Measurements from ENCODE around the gene ITGAL.

ITGAL gene

DNA sequence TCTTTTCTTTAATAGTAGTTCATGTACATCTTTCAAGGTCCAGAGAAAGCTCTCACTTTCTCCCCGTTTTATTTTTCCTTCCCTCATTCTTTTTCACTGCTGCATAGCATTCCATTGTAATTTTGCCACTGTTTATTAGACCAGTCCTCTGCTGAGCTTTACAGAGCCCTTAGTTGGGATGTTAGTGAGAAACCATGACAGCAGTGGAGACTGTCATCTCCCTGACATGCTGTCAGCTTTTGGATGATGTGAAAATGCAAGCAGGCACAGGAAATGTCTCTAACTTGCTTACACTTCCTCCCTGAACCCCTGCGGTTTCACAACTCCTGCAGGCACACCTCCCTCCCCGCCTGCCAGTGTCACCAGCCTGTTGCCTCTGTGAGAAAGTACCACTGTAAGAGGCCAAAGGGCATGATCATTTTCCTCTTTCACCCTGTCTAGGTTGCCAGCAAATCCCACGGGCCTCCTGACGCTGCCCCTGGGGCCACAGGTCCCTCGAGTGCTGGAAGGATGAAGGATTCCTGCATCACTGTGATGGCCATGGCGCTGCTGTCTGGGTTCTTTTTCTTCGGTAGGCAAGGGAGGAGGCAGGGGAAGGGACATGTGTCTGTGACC is at the start of gene ITGAL:
Gene ITGAL (plus strand): TSS at position 415 of the 615 bp plus-strand sequence. CDS start 96 bp downstream, at position 511.
- Histone ChIP-seq H3K4me1 (peaks cover 37% of the 10 kb centered on the region), H3K27ac (no peak within 1 kb of the TSS), H3K9me3 (no peaks in the 10 kb centered on the region), H3K27me3 (peaks cover 59% of the 10 kb centered on the region), H3K4me3 (no peak within 1 kb of the TSS), H3K4me2 (peak within 1 kb of the TSS; percentile 69), H3K9ac (no peak within 1 kb of the TSS), H4K20me1 (peaks cover 25% of the 10 kb centered on the region), H3K36me3 (no peaks in the 10 kb centered on the region)
- TF ChIP-seq Cebpa-rat (IDR thresholded peaks at IDR 0.05) = peak; percentile 84

DNA sequence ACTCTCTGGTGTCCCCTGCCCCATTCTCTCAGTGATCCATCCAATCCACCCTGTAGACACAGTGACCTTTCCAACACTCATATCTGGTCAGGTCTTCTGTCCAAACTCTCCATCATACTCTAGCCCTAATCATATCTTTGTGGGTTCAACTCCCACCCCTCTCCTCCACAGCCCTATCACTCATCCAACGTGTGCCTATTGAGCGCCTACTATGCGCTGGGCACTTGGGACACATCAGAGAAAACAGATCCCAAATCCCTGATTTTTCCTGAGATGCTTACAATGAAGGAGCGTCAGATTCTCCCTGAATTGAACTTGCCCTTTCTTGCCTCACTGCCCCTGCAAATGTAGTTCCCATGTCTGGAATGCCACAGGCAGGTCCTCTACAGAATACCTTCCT is 44.5 kb upstream of the ITGAL start:
- Histone ChIP-seq H3K9me3 (no peaks in the 10 kb centered on the region), H3K27me3 (no peaks in the 10 kb centered on the region), H3K4me2 (peak overlapping the region; percentile 95), H3K4me1 (peaks cover 31% of the 10 kb centered on the region), H3K36me3 (peaks cover 57% of the 10 kb centered on the region), H3K9ac (peak overlapping the region; percentile 79; the same call in 1 of the 2 replicates), H4K20me1 (peaks cover 42% of the 10 kb centered on the region), H3K27ac (no peak overlapping the region), H3K4me3 (peak overlapping the region; percentile 74)
- no peak for TF ChIP-seq Cebpa-rat (IDR thresholded peaks at IDR 0.05)

GRCh38 chr16:30429418-30429677 is 43.2 kb upstream of the ITGAL start:
- Histone ChIP-seq H4K20me1 (peaks cover 33% of the 10 kb centered on the region), H3K4me3 (peak overlapping the region; percentile 74), H3K4me1 (peaks cover 31% of the 10 kb centered on the region), H3K36me3 (peaks cover 44% of the 10 kb centered on the region), H3K27me3 (no peaks in the 10 kb centered on the region), H3K27ac (peak overlapping the region; percentile 76), H3K9me3 (no peaks in the 10 kb centered on the region), H3K4me2 (peak overlapping the region; percentile 95), H3K9ac (peak overlapping the region; percentile 79)
- no peak for TF ChIP-seq Cebpa-rat (IDR thresholded peaks at IDR 0.05)

DNA sequence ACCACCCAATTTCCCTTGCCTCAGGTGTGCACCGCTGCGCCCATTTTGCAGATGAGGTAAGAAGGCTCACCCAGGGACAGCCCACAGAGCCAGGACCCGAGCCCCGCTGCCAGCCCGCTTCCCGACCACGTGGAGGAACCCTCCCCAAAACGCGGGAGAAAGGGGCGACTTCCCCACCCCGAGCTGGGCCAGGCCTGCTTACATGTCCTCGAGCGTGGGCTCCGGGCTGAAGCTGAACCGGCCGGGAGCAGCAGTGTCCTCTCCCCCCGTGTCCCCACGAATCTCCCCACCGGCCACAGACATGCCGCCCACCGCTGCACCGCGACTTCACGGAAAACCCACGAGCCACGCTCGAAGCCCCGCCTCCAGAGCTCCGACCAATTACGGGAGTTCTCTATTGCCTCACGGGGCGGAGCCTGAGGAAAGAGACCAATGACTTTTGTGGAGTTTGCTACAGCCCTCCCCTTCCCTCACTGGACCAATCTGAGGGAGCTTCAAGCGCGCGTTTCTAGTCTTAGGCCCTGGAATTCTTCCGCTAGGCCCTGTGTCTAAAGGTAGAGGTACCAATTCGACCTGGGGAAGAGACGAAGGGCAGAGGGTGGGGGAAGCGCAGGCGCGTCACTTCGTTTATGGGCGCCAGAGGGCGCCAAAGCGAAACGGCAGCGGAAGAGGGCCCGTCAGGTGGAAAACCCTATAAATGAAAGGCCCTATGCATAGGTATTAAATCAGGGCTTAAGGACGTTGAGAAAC is 42.7 kb upstream of the ITGAL start, which contains the start of gene DCTPP1:
Gene DCTPP1 (minus strand): TSS at position 353 of the 750 bp plus-strand sequence. CDS start 50 bp downstream, at position 303.
- peaks cover 39% of the 10 kb centered on the region for H3K36me3 ChIP-seq
- peaks cover 31% of the 10 kb centered on the region for H3K4me1 ChIP-seq
- H3K9me3 ChIP-seq = no peaks in the 10 kb centered on the region
- H4K20me1 ChIP-seq = peaks cover 28% of the 10 kb centered on the region
- peak within 1 kb of the TSS; percentile 95 for H3K4me2 ChIP-seq
- H3K9ac ChIP-seq = peak within 1 kb of the TSS; percentile 79
- H3K27me3 ChIP-seq = no peaks in the 10 kb centered on the region
- H3K27ac ChIP-seq = peak within 1 kb of the TSS; percentile 76
- H3K4me3 ChIP-seq = peak within 1 kb of the TSS; percentile 74
- peak; percentile 34; the same call in 1 of the 2 replicates for TF ChIP-seq Cebpa-rat (IDR thresholded peaks at IDR 0.05)

GRCh38 chr16:30430428-30430970 is 42.0 kb upstream of the ITGAL start:
- peak overlapping the region; percentile 49; the same call in 1 of the 2 replicates for H3K9ac ChIP-seq

GRCh38 chr16:30434852-30435251 is 37.7 kb upstream of the ITGAL start:
- TF ChIP-seq Cebpa-rat (IDR thresholded peaks at IDR 0.05) = no peak
- H3K4me1 ChIP-seq = peaks cover 8% of the 10 kb centered on the region

More at GRCh38 chr16:30430428-30430970, 42.0 kb upstream of the ITGAL start:
- Histone ChIP-seq H3K4me2 (peak overlapping the region; percentile 72), H3K36me3 (peaks cover 33% of the 10 kb centered on the region), H3K9me3 (no peaks in the 10 kb centered on the region), H3K4me3 (peak overlapping the region; percentile 74), H3K27me3 (no peaks in the 10 kb centered on the region), H4K20me1 (peaks cover 21% of the 10 kb centered on the region), H3K27ac (peak overlapping the region; percentile 69), H3K4me1 (peaks cover 31% of the 10 kb centered on the region)
- TF ChIP-seq Cebpa-rat (IDR thresholded peaks at IDR 0.05) = no peak

GRCh38 chr16:30437511-30438046 is 35.0 kb upstream of the ITGAL start:
- TF ChIP-seq Cebpa-rat (IDR thresholded peaks at IDR 0.05) = no peak
- H3K36me3 ChIP-seq = peaks cover under 1% of the 10 kb centered on the region; the same call in 1 of the 2 replicates
- no peak overlapping the region for H3K9ac ChIP-seq
- H3K27ac ChIP-seq = no peak overlapping the region
- H3K4me1 ChIP-seq = no peaks in the 10 kb centered on the region
- no peaks in the 10 kb centered on the region for H3K9me3 ChIP-seq
- no peaks in the 10 kb centered on the region for H4K20me1 ChIP-seq
- no peaks in the 10 kb centered on the region for H3K27me3 ChIP-seq
- H3K4me3 ChIP-seq = no peak overlapping the region
- H3K4me2 ChIP-seq = no peak overlapping the region

More at GRCh38 chr16:30434852-30435251, 37.7 kb upstream of the ITGAL start:
- no peak overlapping the region for H3K4me2 ChIP-seq
- no peaks in the 10 kb centered on the region for H3K36me3 ChIP-seq
- H3K27ac ChIP-seq = no peak overlapping the region
- no peaks in the 10 kb centered on the region for H3K9me3 ChIP-seq
- no peaks in the 10 kb centered on the region for H4K20me1 ChIP-seq
- H3K4me3 ChIP-seq = no peak overlapping the region
- no peak overlapping the region for H3K9ac ChIP-seq
- no peaks in the 10 kb centered on the region for H3K27me3 ChIP-seq

- H3K36me3 ChIP-seq = peaks cover 13% of the 10 kb centered on the region
- H3K9me3 ChIP-seq = no peaks in the 10 kb centered on the region
- H3K4me3 ChIP-seq = no peak overlapping the region
- H4K20me1 ChIP-seq = peaks cover 12% of the 10 kb centered on the region; the same call in 1 of the 2 replicates
- no peak overlapping the region for H3K9ac ChIP-seq
- no peaks in the 10 kb centered on the region for H3K27me3 ChIP-seq
- no peak overlapping the region for H3K27ac ChIP-seq
- no peak for TF ChIP-seq Cebpa-rat (IDR thresholded peaks at IDR 0.05)
- H3K4me1 ChIP-seq = peaks cover 10% of the 10 kb centered on the region
- H3K4me2 ChIP-seq = no peak overlapping the region
Measured at GRCh38 chr16:30438835-30439234, 33.7 kb upstream of the ITGAL start.

DNA sequence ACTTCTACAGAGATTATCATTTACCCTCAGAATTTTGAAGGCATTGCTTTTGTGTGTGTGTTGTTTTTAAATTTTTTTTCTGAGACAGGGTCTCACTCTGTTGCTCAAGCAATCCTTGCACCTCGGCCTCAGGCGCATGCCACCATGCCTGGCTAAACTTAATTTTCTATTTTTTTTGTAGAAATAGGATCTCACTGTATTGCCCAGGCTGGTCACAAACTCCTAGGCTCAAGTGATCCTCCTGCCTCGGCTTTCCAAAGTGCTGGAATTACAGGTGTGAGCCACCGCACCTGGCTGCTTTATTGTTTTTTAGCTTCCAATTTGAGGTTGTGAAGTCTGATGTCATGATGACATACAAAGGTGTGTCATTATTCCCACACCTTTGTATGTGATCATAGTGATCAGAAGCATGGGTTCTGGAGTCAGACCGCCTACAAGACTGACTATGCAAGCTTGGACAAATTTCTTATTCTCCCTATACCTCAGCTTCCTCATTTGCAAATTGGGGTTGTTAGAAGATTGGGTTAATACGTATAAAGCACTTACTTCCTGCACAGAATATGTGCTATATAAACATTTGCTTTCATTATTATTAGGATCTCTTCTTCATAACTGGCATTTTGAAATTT is 32.7 kb upstream of the ITGAL start:
- Histone ChIP-seq H3K4me2 (no peak overlapping the region), H3K4me1 (peaks cover 20% of the 10 kb centered on the region), H3K9me3 (no peaks in the 10 kb centered on the region), H3K4me3 (no peak overlapping the region), H4K20me1 (peaks cover 22% of the 10 kb centered on the region; the same call in 1 of the 2 replicates), H3K36me3 (peaks cover 21% of the 10 kb centered on the region), H3K27ac (no peak overlapping the region), H3K9ac (no peak overlapping the region), H3K27me3 (no peaks in the 10 kb centered on the region)
- no peak for TF ChIP-seq Cebpa-rat (IDR thresholded peaks at IDR 0.05)
